Gastroesophageal sphincter (tissue), 3 donors: ENCODE data around the gene LRRC4B.

Experiments
- CTCF ChIP-seq, 4 experiments: fragments of 200-600 bp in 2 of 4; fragments of 450-650 bp in 2 of 4; sonication (generic) in 1 of 4; IDR thresholded peaks; one replicate each; pipeline ENCODE4 v1.5.1; 2017 to 2019; ENCODE audit warnings: antibody characterized with exemption in 4 of 4, mild to moderate bottlenecking in 2 of 4, moderate library complexity in 2 of 4
- EP300 ChIP-seq: sonication (generic); formaldehyde crosslinking; IDR thresholded peaks from one replicate; pipeline ENCODE4 v1.6.1; 2017; ENCODE audit warnings: antibody characterized with exemption, mild to moderate bottlenecking
- POLR2AphosphoS5 ChIP-seq: sonication (generic); formaldehyde crosslinking; IDR thresholded peaks from one replicate; pipeline ENCODE4 v1.6.1; 2017; ENCODE audit warnings: antibody characterized with exemption

- no peak for TF ChIP-seq CTCF (IDR thresholded peaks at IDR 0.05)
- TF ChIP-seq POLR2AphosphoS5, result no peak
- TF ChIP-seq EP300, result no peak
Observed at GRCh38 chr19:50516456-50516855, 51.8 kb downstream of the LRRC4B start.
